ENCODE data around the gene DHH.
"Not testable (repeated sequence)": the region's sequence is repeated elsewhere in the genome, so short reads cannot be mapped to it uniquely, and the experiment has no call there.

DHH gene

GRCh38 chr12:49138587-49138986, 44.0 kb upstream of the DHH start:
- TF ChIP-seq GABPA (IDR thresholded peaks at IDR 0.05; ENCODE audit: low read depth) (no peak), SPI1 (IDR thresholded peaks at IDR 0.05; ENCODE audit: borderline replicate concordance, low read depth) (no peak), CTCF (IDR thresholded peaks at IDR 0.05; ENCODE audit: insufficient read depth, low read length) (no peak), POLR2AphosphoS5 (IDR thresholded peaks at IDR 0.05; ENCODE audit: low read depth) (no peak), REST (IDR thresholded peaks at IDR 0.05; ENCODE audit: insufficient replicate concordance, low read depth) (no peak)
- Histone ChIP-seq H3K27me3 (ENCODE audit: insufficient read depth, poor library complexity, severe bottlenecking) (no peaks in the 10 kb centered on the region), H3K27ac (replicated peaks) (no peak overlapping the region), H3K4me3 (replicated peaks; ENCODE audit: insufficient read depth, low read length) (no peak overlapping the region)
- DNase-seq (ENCODE audit: low read depth in 1 of 2, low spot score in 1 of 2), result no peak

GRCh38 chr12:49137476-49137875, 42.9 kb upstream of the DHH start:
- Histone ChIP-seq H3K27ac (replicated peaks) (no peak overlapping the region), H3K27me3 (ENCODE audit: insufficient read depth, poor library complexity, severe bottlenecking) (no peaks in the 10 kb centered on the region), H3K4me3 (replicated peaks; ENCODE audit: insufficient read depth, low read length) (no peak overlapping the region)
- TF ChIP-seq POLR2AphosphoS5 (IDR thresholded peaks at IDR 0.05; ENCODE audit: low read depth) (no peak), GABPA (IDR thresholded peaks at IDR 0.05; ENCODE audit: low read depth) (no peak), REST (IDR thresholded peaks at IDR 0.05; ENCODE audit: insufficient replicate concordance, low read depth) (no peak), CTCF (IDR thresholded peaks at IDR 0.05; ENCODE audit: insufficient read depth, low read length) (no peak), SPI1 (IDR thresholded peaks at IDR 0.05; ENCODE audit: borderline replicate concordance, low read depth) (no peak)
- DNase-seq (ENCODE audit: low read depth in 1 of 2, low spot score in 1 of 2), result no peak

- not testable (repeated sequence) for H3K4me3 ChIP-seq (replicated peaks; ENCODE audit: insufficient read depth, low read length); H3K27ac ChIP-seq (replicated peaks)
Observed at GRCh38 chr12:49136997-49137396, 42.4 kb upstream of the DHH start.

GRCh38 chr12:49133590-49133989, 39.0 kb upstream of the DHH start:
- no peak for TF ChIP-seq GABPA (IDR thresholded peaks at IDR 0.05; ENCODE audit: low read depth)
- no peak for TF ChIP-seq REST (IDR thresholded peaks at IDR 0.05; ENCODE audit: insufficient replicate concordance, low read depth)
- no peak for TF ChIP-seq CTCF (IDR thresholded peaks at IDR 0.05; ENCODE audit: insufficient read depth, low read length)
- TF ChIP-seq SPI1 (IDR thresholded peaks at IDR 0.05; ENCODE audit: borderline replicate concordance, low read depth), result no peak
- TF ChIP-seq POLR2AphosphoS5 (IDR thresholded peaks at IDR 0.05; ENCODE audit: low read depth), result no peak
- Histone ChIP-seq H3K27me3 (ENCODE audit: insufficient read depth, poor library complexity, severe bottlenecking) (no peaks in the 10 kb centered on the region), H3K4me3 (replicated peaks; ENCODE audit: insufficient read depth, low read length) (peak overlapping the region; percentile 42), H3K27ac (replicated peaks) (peak overlapping the region; percentile 100)
- DNase-seq (ENCODE audit: low read depth in 1 of 2, low spot score in 1 of 2), result no peak

More at GRCh38 chr12:49136997-49137396, 42.4 kb upstream of the DHH start:
- not testable (repeated sequence) for H3K27me3 ChIP-seq (ENCODE audit: insufficient read depth, poor library complexity, severe bottlenecking); DNase-seq (ENCODE audit: low read depth in 1 of 2, low spot score in 1 of 2)

Measured in HL-60 (cell line).